GM20000 (cell line): Measurements from ENCODE around the gene SH2D4B.

Experiments
- DNase-seq: peaks from one replicate; pipeline ENCODE4 v3.0.0; 2012; ENCODE audit warnings: low spot score
- TF ChIP-seq, protein P1 (sequence below): IDR thresholded peaks from 2 replicates; pipeline ENCODE4 v1.5.1; 2012; ENCODE audit warnings: mild to moderate bottlenecking, control low read depth; ENCODE audit errors: extremely low read depth, missing control alignments

The SH2D4B gene

DNA sequence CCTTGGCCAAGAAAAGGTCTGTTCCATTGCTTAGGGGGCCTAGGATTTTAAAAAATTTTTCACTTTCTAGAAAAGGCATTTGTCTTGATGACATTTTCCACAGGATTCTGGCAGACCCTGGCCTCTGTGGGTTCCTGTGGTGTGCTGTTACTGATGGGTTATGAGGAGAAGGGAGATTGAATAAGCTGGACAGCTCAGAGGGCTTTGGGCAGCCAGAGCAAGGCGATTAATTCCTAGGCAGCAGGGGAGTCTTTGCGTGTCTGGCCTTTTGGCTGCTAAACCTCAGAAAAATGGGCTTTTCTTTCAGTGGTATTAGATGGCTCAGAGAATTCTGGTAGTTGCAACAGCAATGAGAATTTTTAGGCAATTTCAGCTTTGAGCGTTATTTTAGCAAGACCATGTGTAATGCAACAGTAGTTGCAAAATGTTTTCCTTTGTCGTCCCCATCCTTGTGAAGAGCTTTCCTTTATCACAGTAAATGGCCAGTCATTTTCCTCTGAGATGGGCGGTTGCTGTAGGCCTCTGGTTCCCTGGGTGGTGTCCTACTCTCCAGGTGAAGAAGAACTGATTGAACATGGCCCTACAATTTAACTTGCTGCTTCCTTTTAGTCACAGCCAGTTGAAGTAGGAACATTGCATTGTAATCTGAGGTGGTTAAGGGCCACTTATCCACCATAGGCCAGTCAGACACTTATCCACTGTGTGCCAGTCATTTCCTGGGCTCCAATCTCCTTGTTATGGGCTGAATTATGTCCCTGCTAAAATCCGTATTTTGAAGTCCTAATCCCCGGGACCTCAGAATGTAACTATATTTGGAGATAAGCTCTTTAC is 43.2 kb downstream of the SH2D4B start:
- TF ChIP-seq, protein P1, sequence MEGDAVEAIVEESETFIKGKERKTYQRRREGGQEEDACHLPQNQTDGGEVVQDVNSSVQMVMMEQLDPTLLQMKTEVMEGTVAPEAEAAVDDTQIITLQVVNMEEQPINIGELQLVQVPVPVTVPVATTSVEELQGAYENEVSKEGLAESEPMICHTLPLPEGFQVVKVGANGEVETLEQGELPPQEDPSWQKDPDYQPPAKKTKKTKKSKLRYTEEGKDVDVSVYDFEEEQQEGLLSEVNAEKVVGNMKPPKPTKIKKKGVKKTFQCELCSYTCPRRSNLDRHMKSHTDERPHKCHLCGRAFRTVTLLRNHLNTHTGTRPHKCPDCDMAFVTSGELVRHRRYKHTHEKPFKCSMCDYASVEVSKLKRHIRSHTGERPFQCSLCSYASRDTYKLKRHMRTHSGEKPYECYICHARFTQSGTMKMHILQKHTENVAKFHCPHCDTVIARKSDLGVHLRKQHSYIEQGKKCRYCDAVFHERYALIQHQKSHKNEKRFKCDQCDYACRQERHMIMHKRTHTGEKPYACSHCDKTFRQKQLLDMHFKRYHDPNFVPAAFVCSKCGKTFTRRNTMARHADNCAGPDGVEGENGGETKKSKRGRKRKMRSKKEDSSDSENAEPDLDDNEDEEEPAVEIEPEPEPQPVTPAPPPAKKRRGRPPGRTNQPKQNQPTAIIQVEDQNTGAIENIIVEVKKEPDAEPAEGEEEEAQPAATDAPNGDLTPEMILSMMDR, result no peak
- DNase-seq, result no peak

DNA sequence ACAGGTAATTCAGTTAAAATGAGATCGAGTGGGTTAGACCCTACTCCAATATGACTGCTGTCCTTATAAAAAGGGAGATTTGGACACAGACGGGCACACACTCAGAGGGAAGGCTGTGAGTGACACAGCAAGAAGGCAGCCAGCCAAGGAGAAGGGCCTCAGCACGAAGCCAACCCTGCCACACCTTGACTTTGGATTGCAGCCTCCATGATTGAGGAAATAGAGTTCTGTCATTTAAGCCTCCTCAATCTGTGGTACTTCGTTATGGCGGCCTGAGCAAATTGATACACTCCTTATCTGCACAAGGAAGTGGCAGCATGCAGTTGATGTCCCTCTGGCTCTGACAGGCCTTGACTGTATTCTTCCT is 43.8 kb downstream of the SH2D4B start:
- TF ChIP-seq, protein P1, result no peak
- no peak for DNase-seq

DNA sequence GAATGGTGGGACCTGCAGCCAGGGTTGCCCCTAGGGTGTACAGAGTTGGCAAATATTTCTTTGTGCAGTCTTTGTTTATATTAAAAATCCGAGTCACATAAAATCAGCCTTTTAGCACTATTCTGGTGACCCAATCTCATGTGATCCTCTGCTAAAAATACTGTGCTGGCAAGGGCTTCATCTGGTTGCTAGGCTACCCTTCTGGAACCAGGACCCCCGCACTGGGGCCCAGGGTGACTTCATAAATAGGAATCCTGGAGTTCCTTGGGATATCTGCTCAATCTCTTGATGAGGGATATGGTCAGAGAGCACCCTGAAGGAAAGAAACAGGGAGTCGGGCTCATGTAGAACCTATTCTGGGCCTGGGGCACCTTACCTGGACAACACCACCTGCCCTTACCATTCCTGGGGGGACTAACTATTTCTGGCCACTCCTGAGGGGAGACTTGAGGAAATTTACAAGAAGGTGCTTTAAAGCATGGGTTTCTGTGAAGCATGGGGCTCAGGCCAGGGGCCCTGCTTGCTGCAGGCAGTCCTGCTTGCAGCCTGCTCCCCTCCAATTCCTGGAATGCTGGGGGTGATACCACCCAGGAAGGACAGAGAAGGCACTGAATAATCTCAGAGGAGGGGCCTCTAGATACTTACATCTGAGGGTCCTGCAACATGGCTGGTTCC is 44.7 kb downstream of the SH2D4B start:
- DNase-seq, result no peak
- TF ChIP-seq, protein P1, result no peak

DNA sequence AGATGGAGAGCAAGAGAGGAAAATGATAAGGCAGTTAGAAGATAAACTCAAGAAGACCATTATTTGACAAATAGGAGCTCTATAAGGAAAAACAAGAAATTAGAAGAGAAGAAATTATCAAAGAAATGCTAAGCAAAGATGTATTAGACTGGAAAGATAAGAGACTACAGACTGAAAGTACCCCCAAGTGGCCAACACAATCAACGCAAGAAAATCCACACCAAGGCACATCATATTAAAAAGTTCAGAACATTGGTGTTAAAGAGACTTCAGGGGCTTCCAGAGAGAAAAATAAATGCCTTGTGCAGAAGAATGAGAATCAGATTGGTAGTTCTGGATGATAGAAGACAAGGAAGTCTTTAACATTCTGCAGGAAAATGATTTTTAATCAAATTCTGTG is 46.0 kb downstream of the SH2D4B start:
- TF ChIP-seq, protein P1, result no peak
- DNase-seq, result no peak

DNA sequence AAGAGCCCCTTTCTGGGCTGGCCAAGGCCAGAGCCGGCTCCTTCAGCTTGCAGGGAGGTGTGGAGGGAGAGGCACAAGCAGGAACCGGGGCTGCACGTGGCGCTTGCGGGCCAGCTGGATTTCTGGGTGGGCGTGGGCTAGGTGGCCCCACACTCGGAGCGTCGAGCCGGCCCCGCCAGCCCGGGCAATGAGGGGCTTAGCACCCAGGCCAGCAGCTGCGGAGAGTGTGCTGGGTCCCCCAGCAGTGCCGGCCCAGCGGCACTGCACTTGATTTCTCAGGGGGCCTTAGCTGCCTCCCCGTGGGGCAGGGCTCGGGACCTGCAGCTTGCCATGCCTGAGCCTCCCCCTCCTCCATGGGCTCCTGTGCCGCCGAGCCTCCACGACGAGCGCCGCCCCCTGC is 48.1 kb downstream of the SH2D4B start:
- DNase-seq, result no peak
- TF ChIP-seq, protein P1, result no peak

DNA sequence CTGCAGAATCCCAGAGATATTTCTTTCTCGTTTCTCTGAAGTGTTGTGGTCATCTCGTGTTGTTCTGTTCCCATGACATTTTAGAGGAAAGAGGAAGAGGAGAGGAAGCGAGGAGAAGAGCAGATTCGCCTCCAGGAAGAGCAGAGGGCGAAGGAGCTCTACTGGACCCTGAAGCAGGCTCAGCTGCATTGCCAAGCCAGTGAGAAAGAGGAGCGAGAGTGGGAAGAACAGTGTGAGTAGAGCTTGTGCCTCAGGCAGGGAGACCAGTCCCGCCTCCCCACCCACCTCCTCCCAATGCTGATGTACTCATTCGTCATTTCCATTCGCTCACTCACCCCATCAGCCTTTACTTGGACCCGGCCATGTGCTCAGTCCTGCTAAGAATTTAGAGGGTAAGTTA is 50.8 kb downstream of the SH2D4B start:
- TF ChIP-seq, protein P1, result no peak
- DNase-seq, result no peak

DNA sequence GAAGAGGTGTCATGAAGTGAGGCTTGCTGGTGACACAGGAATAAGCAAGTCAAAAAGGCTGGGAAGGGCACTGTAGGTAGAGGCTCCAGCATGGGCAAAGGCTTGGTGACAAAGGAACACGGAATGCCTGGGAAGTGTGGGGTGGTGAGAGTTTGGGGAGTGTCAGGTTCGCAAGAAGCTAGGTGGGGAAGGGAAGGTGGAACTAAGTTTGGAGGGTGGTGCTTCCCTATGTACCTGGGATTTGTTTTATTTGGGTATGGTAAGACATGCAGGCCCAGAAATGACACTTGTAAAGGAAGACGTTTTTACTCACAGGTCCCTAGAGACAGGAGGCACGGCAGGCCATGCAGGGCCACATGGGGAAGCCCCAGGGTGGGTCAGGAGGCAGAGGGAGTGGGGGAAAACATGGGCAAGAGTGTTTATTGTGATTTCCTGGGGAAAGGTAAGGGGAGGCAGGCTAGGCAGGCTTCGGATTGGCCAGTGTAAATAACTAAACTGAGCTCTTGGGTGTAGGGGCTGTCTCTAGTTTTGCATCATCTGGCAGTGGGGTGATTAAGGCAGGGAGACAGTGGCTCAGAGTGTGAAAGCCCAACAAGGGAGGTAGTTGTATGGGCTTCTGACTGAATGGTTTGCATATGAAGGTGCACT is 52.1 kb downstream of the SH2D4B start:
- DNase-seq, result peak; percentile 63
- TF ChIP-seq, protein P1, result no peak
